PC-9 (cell line): ENCODE data around the gene MORN4.

Source experiments
- CTCF ChIP-seq: fragments of 200-600 bp; sonication (generic); conservative IDR thresholded peaks from 2 replicates; pipeline ENCODE4 v1.6.1; 2017; ENCODE audit warnings: mixed run types, antibody characterized with exemption, mild to moderate bottlenecking, moderate library complexity
- EZH2 ChIP-seq: fragments of 200-600 bp; sonication (generic); IDR thresholded peaks from 2 replicates; pipeline ENCODE4 v1.8.0; 2017; ENCODE audit warnings: antibody characterized with exemption, low read depth

GRCh38 chr10:97582169-97582568 lies 51.1 kb downstream of the MORN4 start:
- TF ChIP-seq CTCF (no peak), EZH2 (no peak)
